ENCODE results near the gene IGFBP3.

GRCh38 chr7:45955286-45955685 lies 34.2 kb upstream of the IGFBP3 start:
- TF ChIP-seq CTCF (IDR thresholded peaks at IDR 0.05; ENCODE audit: insufficient read depth, low read depth, low read length) (no peak), EZH2 (IDR thresholded peaks at IDR 0.05; ENCODE audit: insufficient read depth, low read length) (no peak)
